Measurements from ENCODE around the gene ANK3.

The ANK3 gene

GRCh38 chr10:60382946-60383681 is 6.6 kb downstream of the ANK3 start:
- H3K4me3 ChIP-seq (ENCODE audit: low read length) = no peak overlapping the region

DNA sequence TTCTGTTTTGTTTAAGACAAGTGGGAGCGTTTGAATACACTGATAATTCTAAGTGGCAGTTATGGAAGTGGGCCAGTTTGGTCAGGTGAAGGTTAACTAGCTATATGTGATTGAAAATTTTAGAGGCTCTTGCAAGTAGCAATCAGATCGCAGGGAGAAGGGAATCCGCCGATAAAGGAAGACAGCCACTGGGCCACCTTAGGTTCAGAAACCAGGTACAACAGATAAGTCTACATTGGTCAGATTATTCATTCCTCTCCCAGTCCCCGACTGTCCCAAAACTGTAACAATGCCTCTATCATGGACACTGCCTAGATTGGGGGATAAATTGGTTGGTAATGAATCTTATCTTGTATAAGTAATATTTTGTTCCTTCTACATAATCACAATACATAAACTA is 8.9 kb downstream of the ANK3 start:
- TF ChIP-seq, protein P1, sequence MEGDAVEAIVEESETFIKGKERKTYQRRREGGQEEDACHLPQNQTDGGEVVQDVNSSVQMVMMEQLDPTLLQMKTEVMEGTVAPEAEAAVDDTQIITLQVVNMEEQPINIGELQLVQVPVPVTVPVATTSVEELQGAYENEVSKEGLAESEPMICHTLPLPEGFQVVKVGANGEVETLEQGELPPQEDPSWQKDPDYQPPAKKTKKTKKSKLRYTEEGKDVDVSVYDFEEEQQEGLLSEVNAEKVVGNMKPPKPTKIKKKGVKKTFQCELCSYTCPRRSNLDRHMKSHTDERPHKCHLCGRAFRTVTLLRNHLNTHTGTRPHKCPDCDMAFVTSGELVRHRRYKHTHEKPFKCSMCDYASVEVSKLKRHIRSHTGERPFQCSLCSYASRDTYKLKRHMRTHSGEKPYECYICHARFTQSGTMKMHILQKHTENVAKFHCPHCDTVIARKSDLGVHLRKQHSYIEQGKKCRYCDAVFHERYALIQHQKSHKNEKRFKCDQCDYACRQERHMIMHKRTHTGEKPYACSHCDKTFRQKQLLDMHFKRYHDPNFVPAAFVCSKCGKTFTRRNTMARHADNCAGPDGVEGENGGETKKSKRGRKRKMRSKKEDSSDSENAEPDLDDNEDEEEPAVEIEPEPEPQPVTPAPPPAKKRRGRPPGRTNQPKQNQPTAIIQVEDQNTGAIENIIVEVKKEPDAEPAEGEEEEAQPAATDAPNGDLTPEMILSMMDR (conservative IDR thresholded peaks at IDR 0.05; ENCODE audit: low read depth, low read length) = no peak
- DNase-seq (ENCODE audit: low read depth) = no peak
- H3K4me3 ChIP-seq (ENCODE audit: low read length) = no peak overlapping the region

More at GRCh38 chr10:60382946-60383681, 6.6 kb downstream of the ANK3 start:
- TF ChIP-seq, protein P1 (conservative IDR thresholded peaks at IDR 0.05; ENCODE audit: low read depth, low read length) = no peak
- DNase-seq (ENCODE audit: low read depth) = no peak

- no peak overlapping the region for H3K4me3 ChIP-seq (ENCODE audit: low read length)
- TF ChIP-seq, protein P1 (conservative IDR thresholded peaks at IDR 0.05; ENCODE audit: low read depth, low read length) = no peak
- DNase-seq (ENCODE audit: low read depth) = no peak
These were observed 11.7 kb downstream of the ANK3 start for GRCh38 chr10:60377955-60378354.

GRCh38 chr10:60377042-60377352 is 12.7 kb downstream of the ANK3 start:
- DNase-seq (ENCODE audit: low read depth) = no peak
- TF ChIP-seq, protein P1 (conservative IDR thresholded peaks at IDR 0.05; ENCODE audit: low read depth, low read length) = no peak

GRCh38 chr10:60376221-60377041 is 13.2 kb downstream of the ANK3 start:
- DNase-seq (ENCODE audit: low read depth) = no peak
- TF ChIP-seq, protein P1 (conservative IDR thresholded peaks at IDR 0.05; ENCODE audit: low read depth, low read length) = no peak
- H3K4me3 ChIP-seq (ENCODE audit: low read length) = no peak overlapping the region

More at GRCh38 chr10:60377042-60377352, 12.7 kb downstream of the ANK3 start:
- no peak overlapping the region for H3K4me3 ChIP-seq (ENCODE audit: low read length)

GRCh38 chr10:60375293-60376004 is 14.2 kb downstream of the ANK3 start:
- no peak for DNase-seq (ENCODE audit: low read depth)
- TF ChIP-seq, protein P1 (conservative IDR thresholded peaks at IDR 0.05; ENCODE audit: low read depth, low read length) = no peak
- no peak overlapping the region for H3K4me3 ChIP-seq (ENCODE audit: low read length)
